SKM-1 treated with dmso at 0.1 percent for 144 hours (cell line): ENCODE measurements around the gene MPP4.

Experiments
- DNase-seq: peaks from one replicate; lab custom pipeline; 2025; ENCODE audit not compliant: unreplicated experiment; lab: John Stamatoyannopoulos, UW

MPP4 gene, protein sequence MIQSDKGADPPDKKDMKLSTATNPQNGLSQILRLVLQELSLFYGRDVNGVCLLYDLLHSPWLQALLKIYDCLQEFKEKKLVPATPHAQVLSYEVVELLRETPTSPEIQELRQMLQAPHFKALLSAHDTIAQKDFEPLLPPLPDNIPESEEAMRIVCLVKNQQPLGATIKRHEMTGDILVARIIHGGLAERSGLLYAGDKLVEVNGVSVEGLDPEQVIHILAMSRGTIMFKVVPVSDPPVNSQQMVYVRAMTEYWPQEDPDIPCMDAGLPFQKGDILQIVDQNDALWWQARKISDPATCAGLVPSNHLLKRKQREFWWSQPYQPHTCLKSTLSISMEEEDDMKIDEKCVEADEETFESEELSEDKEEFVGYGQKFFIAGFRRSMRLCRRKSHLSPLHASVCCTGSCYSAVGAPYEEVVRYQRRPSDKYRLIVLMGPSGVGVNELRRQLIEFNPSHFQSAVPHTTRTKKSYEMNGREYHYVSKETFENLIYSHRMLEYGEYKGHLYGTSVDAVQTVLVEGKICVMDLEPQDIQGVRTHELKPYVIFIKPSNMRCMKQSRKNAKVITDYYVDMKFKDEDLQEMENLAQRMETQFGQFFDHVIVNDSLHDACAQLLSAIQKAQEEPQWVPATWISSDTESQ

GRCh38 chr2:201698588-201699226, at the start of gene MPP4:
Gene MPP4, minus strand, starts transcription at chr2:201698644. Its CDS starts 4,690 bp downstream, at chr2:201693954.
- no peak for DNase-seq

GRCh38 chr2:201746551-201746950, 48.1 kb upstream of the MPP4 start:
- DNase-seq: no peak

DNA sequence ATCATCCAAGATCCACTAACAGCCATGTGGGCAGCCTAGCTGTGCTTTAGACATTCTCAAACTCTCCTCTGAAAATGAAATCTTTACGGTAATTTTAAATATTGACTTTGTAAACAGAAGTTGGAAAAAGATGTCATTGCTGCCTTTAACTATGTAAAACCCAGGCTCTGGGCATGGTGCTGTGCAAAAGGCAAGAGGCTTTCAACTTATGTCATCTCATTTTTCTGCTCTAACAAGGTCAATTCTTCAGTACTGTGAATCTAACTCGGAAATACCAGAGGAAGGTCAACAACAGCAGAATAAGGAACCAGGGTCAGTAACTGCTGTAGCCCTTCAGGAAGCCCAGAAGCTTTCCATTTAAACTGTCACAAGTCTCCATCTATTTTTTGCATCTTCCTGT, 37.0 kb upstream of the MPP4 start:
- no peak for DNase-seq

DNA sequence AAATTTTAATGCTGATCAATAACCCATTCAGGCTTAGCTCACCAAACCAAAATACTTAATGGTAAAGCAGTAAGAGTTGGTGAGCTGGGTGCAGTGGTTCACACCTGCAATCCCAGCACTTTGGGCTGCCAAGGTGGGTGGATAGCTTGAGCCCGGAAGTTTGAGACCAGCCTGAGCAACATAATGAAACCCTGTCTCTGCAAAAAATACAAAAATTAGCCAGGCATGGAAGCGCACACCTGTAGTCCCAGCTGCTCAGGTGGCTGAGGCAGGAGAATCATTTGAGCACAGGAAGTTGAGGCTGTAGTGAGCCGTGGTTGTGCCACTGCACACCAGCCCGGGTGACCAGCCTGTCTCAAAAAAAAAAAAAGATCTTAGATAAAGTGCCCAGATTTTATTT, 35.7 kb upstream of the MPP4 start:
- no peak for DNase-seq

- DNase-seq: no peak
Measured at GRCh38 chr2:201733544-201733943, 35.1 kb upstream of the MPP4 start.

DNA sequence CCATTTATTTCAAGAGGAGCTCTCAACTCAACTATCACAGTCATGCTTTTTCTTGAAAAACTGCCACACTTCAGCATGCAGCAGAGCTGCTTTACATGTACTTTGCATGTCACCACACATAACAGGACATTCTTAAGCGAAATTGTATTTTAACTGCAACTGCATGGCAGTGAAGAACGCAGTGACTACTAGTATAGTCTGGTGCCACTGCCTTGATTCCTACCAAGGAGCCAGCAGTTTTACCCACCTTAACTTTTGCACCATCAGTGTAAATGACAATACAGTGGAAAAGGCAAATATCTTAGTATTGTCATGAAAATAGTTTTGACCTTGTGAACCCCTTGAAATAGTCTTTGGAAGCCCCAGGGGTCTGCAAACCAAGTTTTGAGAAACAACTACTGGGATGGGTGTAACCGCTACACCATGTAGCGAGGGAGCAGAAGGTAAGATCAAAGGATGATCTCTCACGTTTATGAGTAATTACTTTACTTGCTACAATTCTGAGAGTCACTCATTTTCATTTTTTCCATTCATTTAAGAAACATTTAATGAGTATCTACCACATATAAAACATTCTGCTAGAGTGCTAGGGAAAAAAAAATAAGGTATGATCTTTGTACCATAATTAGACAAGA, 32.3 kb upstream of the MPP4 start:
- no peak for DNase-seq

- DNase-seq: no peak
Measured at GRCh38 chr2:201715459-201715858, 17.0 kb upstream of the MPP4 start.

DNA sequence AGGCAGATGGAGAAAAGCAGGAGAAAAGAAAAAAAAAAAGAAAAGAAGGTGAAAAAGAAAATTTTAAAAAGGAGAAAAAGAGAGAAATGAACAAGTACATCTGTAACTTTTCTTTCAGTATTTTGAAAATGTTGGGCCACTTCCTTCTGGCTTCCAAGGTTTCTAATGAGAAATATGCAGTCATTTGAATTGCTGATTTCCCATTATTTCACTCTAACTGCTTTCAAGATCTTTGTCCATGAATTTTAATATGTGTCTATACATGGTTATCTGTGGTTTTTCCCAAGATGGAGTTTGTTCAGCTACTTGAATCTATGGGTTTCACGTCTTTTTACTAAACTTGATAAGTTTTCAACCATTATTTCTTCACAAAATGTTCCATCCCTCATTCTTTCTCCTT, 14.3 kb upstream of the MPP4 start:
- DNase-seq: no peak

- no peak for DNase-seq
Measured at GRCh38 chr2:201709747-201710146, 11.3 kb upstream of the MPP4 start.

DNA sequence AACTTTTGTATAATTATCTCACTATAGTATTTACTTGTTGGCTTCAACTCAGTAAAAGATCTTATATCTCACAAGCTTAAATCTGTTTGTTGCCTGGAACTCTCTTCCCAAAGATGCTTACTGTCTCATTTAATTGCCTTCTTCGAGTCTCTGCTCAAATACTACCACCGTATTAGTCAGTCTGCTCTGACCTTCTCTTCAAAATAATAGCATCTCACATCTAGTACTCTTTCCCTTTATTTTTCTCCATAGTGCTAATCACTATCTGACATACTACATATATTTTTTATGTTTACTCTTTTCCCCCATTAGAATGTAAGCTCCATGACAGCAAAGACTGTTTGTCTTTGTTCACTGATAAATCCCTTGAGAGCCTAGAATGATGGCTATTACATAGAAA, 10.6 kb upstream of the MPP4 start:
- DNase-seq: no peak

- no peak for DNase-seq
Measured at GRCh38 chr2:201707753-201708152, 9.3 kb upstream of the MPP4 start.

DNA sequence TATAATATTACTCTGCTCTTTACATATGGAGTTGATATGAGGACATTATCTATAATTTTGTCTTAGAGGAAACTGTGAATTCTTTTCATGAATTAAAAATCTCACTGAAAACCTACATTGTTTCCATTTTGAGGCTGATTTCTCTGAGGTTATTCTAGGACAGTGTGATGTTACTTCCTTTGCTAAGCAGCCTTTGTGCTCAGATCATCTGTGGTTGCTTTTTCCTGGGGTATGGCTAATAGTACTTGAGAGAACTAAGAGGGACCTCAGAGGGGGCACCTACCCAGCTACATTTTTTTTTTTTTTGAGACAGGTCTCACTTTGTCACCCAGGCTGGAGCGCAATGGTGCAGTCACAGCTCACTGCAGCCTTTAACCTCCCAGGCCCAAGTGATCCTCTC, 8.7 kb upstream of the MPP4 start:
- no peak for DNase-seq

- no peak for DNase-seq
Measured at GRCh38 chr2:201704536-201704935, 6.1 kb upstream of the MPP4 start.

DNA sequence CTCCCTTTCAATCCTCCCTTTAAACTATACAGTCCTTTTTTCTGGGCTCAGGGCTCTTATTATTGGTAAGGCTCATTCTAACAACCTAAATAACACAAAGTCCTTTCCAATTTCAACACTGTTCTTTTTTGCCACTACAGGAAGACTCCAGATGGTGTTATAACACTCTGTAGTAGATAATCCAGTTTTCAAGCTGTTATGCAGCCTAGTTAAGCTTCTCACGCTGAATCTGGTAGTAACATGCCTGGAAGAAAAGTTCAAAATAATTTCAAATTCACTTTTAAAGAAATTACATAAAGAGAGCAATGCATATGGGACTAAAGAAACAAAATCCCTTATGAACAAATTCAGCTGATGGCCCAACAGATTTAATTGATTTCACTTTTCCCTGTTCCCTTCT, 3.2 kb upstream of the MPP4 start:
- no peak for DNase-seq

- no peak for DNase-seq
Measured at GRCh38 chr2:201699416-201699815, 972 bp upstream of the MPP4 start.

DNA sequence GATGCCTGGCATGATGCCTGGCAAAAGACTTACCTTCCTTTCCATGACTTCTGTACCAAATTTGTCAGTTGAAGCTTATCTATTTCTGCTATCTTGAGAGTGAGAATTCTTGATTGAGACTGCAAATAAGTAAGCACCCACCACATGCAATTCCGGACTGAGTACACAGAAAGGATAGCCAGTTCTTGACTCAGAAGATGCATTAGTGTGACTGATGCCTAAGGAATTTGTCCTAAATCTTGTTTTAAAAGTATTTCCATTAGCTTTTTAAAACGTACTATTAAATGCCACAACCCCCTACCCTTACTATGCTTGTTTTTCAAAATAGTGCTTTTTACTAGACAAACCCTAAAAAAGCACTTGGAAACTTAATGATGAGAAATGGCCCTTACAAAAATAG, 545 bp downstream of the MPP4 start:
- no peak for DNase-seq

GRCh38 chr2:201696151-201696659, 2.2 kb downstream of the MPP4 start:
- no peak for DNase-seq

GRCh38 chr2:201685156-201685555, 13.3 kb downstream of the MPP4 start:
- DNase-seq: no peak

GRCh38 chr2:201680743-201681142, 17.7 kb downstream of the MPP4 start:
- DNase-seq: peak; percentile 3

DNA sequence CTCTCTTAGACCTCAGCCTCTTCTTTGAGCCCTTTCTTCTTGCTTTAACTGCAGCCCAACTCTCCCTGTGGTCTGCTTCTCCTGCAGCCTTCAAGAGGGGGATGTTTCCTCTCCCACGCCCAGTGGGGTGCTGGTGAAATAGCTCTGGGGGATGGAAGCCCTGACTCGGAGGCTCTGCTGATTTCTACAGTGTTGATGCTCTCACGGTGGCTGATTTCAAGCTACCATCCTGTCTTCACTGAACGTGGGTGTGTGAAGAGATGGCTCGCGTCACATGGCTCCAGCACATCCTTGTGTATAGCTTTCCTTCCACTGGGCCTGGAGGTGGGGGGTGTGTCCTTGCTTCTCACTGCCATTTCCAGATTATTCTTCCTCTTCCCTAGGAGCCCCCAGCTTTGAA, 20.0 kb downstream of the MPP4 start:
- DNase-seq: no peak

- DNase-seq: no peak
Measured at GRCh38 chr2:201675454-201675853, 23.0 kb downstream of the MPP4 start.

DNA sequence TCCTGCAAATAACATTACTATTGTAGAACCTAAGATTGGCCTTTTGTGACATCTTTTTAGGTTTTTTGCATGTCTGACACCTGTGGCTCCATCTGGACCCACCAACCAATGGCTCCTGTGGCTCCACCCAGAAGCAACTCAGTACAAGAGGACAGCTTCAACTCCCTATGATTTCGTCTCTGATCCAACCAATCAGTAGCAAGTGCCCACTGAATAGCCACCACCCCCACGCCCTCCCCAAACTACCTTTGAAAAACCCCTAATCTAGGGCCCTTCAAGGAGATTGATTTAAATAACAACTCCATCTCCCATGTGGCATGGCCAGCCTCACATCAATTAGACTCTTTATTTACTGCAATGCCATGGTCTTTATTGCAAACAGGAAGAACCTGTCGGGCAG, 23.6 kb downstream of the MPP4 start:
- DNase-seq: no peak
